Activated T-cell treated with anti-CD3 and anti-CD28 coated beads for 1 hour (primary cell): Measurements from ENCODE around the gene SPTBN5.

Experiments
- DNase-seq: peaks from one replicate; pipeline ENCODE4 v3.0.0-alpha.2; 2020; ENCODE audit warnings: low read depth

Gene SPTBN5

DNA sequence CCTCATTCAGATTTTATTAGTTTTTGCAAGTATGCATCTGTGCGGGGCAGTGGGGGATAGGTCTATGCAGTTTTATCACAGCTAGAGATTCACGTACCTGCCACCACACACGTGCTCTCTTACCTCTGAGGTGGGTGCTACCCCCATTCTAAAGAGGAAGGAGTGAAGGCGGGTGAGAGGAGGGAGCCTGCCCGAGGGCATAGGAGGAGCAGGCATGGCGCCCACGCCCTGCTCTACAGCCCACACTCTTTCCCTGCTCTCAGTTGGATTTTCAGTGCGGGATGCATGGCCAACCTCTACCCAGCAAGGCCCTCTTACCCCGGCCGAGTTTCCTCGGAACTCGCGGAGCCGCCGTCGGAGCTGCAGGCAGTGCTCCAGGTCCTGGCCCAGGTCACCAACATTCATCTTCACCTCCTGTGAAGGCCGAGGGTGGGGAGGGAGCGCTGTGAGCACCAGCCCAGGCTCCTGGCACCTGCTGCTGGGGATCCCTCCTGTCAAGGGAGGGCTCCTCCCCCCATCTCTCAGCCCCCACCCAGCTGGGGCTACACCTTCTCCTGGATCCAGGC is 28.3 kb downstream of the SPTBN5 start:
- no peak for DNase-seq

DNA sequence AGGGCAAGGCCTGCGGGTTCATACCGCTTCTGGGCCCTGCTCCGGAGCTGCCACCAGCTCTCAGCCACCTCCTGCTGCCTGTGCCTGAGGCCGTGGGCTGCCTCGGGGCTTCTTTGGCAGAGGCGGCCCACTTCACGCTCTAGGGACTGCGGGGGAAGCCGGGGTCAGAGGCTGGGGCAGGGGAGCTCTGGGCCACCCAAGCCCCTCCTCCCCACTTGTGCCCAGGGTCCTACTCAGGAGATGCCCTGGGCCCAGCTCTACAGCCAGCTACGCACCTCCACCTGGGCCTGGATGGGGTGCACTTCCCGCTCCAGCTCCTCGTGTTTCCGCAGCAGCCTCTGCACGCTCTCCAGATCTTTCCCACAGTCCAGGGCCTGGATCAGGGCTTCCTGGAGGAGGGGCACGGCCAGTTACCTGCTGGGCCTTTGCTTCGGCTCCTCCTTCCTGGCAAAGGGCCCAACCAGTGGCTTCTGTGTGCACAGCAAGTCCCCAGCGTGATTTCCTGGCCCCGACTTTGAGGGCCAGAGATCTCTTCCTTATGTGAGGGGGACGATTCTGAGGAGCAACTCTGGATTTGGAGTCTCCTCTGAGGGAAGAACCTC is 31.2 kb downstream of the SPTBN5 start:
- no peak for DNase-seq

DNA sequence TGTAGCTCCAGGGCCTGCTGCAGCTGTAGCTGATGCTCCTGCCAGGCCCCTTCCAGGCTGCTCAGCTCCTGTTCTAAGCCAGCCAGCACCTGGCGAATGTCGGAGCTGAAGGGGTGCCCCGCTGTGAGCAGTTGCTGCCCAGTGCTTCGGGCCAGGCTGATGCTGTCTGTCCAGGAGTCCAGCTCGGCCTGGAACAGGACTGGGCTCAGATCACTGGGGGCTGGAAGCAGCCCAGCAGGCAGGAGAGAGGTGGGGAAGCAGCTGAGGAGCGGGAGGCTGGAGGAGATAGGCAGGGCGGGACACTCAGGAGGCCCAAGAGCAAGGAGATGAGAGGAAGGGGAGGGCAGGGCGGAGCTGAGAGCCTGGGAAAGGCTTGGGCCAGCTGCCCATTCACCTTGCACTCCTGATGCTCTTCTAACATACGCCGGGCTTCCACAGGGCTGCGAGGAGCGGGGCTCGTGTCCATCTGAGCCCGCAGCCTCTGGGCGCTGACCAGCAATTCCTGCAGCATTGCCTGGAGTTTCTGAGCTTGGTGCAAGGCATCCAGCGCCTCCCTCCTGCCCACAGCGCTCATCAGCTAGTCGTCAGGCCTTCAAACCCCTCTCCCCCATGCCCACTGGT is 32.0 kb downstream of the SPTBN5 start:
- DNase-seq = no peak

DNA sequence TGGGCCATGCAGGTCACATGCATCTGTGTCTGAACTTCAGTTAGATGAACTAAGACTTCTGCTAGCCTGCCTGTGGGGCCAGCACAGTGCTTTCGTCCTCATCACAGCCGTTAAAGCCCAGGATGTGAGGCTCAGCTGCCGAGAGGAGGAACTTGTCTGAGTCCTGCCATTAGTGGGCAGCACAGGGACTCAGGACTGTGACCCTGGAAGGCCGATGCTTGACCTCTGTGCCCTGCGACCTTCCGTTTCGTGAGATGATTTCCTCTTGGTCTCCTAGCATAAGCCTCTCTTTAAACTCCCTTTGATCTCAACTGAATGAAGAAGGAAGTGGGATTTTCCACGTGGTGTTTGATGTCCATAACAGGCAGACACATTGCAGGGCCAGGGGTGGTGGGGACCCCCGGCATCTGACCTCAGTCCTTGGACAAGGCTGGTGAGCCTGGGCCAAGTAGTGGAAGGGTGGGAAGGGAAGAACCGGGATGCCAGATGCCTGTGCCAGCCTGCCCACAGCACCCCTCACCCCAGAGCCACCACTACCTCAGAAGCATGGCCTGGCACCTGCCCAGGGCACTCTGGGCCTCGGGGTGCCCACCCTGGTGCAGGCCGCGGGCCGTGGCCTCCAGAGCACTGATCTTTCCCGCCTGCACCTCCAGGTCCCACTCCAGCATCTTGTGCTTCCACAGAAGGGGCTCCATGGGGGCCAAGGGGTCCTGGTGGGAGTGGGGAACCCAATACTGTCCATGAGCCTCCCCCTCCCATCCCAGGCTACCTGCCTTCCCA is 33.6 kb downstream of the SPTBN5 start:
- no peak for DNase-seq

DNA sequence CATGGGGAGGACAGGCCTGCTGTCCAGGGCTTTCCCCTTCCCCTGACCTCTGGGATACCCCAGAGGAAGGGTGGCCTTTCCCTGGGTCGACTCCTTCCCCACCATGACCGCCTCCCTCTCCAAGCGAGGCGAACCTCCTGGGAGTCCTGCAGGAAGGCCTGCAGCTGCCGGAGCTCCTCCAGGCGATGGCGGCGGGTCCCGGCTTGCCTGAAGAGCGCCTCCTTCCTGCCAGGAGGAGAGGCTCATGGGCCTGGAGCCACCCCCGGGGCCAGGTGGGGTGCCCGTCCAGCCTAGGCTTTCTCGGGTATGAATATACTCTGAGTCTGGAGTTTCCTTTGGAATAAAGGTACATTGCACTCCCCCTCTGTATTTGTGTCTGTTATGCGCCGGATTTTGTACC is 35.1 kb downstream of the SPTBN5 start:
- no peak for DNase-seq

DNA sequence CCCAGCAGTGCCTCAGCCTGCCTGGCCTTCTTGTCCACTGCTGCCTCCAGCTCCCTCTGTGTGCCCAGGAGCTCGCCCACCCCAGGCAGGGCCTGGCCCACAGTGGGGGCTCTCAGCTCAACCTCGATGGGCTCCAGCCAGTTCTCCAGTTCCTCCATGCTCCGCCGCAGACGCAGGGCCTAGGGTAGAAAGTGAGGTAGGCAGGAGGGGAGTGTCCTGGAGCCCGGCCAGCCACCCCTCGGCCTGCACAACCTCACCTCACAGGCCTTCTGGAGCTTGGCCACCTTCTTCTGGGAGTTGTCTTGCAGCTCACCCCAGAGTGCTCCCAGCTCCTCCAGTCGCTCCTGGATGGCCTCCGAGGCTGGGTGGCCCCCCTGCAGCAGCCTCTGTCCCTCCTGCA is 36.5 kb downstream of the SPTBN5 start:
- DNase-seq = no peak

- DNase-seq = no peak
Observed at GRCh38 chr15:41856716-41857115, 37.1 kb downstream of the SPTBN5 start.

DNA sequence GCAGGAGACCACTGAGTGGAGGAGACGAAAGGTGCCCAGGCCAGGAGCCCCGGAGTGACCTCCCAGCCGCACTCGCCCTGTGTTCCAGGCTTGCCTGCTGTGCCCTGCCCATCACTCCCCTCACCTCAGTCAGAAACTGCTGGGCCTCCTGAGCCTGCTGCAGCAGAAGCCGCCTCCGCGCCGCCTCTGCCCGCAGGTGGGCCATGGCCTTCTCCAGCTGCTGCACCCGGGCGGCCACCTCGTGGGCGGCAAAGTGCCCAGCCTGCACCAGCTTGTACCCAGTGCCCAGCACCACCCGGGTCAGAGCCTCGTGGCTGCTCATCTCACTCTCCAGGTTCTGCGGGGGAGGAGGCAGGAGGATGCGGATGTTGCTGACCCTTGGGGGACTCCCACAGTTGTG is 37.6 kb downstream of the SPTBN5 start:
- no peak for DNase-seq

DNA sequence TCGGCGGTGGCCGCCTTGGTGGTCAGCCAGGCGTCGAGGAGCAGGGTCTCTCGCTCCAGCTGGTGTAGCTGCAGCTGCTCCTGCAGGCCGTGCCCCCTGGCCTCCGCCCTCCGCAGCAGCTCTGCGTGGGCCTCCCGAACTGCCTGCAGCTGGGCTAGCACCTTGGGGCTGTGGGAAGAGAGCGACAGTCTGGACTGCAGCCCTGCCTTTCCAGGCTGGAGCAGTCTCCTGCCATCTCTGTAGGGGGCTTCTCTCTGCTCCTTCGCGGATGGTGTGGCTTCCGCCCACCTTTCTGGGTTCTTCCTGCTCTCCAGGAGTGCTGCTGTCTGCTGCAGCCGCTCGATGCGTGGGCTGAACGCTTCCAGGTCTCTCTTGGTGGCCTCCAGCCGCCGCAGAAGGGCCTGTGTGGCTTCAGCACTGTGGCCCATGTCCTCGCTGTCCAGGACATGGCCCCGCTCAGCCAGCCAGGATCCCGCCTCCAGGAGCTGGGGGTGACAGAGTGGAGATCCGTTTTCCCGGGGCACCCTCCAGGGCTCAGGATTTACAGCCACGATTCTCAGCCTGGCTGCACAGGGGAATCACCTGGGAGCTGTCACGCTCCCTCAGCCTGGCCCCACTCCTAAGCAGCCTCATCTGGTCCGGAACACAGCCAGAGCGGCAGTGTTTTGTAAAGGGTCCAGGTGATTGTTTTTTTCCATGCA is 38.4 kb downstream of the SPTBN5 start:
- DNase-seq = no peak

GRCh38 chr15:41854443-41854842 is 39.4 kb downstream of the SPTBN5 start:
- no peak for DNase-seq

DNA sequence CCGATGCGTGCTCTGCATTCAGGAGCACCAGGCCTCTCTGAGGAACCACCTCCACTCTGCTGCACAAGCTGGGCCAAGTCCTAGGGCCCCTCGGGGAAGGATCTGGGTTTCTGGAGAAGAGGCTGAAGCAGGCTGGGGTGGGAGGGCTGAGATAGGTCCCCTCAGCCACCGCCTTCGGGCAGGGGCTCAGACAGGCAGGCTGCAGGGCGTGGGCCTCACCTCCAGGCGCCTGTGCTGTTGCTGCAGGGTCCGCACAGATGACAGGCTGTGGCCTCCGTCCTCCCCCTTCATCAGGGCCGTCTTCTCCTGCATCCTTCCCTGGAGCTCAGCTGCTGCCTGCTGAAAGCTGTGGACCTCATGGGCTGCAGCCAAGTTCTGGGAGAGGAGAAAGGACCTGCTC is 40.0 kb downstream of the SPTBN5 start:
- DNase-seq = no peak

DNA sequence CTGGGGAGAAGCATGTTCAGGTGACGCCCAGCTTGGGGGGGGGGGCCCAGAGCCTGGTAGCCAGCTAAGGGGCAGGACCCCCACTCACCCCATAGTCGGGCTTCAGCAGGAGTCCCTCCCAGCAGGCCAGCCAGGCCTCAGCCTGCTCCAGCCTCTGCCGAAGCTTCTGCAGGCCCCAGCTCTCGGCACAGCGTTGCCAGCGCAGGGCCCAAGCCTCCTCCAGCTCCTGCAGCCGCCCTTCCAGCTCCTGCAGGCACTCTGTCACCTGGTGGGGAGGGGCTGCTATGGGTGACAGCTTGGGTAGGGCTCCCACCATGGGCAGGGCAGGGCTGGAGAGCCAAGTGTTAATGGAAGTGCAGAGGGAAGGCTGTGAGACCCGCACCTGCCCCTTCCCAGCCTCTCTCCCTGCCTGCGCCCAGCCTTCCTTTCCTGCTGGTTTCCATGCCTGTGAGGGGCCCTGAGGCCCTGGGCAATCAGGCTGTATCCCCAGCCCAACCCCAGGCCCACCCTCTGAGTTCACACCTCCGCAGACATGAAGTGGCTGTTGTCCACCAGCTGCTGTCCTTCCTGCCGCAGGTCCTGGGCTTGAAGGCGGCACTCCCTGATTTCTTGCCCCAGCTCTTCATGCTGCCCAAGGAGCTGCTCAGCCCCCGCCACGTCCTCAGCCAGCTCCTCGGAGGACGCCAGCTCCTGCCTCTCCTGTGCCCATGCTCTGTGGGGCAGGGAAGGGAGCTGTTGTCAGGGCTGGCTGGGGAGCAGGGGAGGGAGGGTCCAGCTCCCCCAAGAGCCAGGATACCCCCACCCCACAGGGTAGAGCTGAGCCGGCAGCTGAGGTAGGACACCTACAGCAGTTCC is 40.9 kb downstream of the SPTBN5 start:
- no peak for DNase-seq

GRCh38 chr15:41851755-41852370 is 42.0 kb downstream of the SPTBN5 start:
- DNase-seq = no peak

DNA sequence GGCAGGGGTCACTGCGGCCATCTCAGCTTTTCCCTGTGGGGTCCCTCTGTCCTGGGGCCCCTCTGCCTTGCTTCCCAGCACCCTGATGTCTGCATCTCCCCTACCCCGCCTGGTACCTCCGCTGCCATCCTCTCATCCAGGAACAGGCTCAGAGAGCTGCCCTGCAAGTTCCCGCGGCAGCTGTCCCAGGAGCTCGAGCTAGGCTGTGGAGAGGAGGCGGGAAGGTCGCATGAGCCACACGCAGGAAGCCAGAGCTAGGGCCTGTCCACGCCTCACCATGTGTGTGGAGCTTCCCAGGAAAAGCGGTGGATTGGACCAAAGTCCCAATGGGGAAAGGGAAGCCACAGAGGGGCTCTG is 42.7 kb downstream of the SPTBN5 start:
- DNase-seq = no peak

- DNase-seq = no peak
Observed at GRCh38 chr15:41850482-41851166, 43.2 kb downstream of the SPTBN5 start.

DNA sequence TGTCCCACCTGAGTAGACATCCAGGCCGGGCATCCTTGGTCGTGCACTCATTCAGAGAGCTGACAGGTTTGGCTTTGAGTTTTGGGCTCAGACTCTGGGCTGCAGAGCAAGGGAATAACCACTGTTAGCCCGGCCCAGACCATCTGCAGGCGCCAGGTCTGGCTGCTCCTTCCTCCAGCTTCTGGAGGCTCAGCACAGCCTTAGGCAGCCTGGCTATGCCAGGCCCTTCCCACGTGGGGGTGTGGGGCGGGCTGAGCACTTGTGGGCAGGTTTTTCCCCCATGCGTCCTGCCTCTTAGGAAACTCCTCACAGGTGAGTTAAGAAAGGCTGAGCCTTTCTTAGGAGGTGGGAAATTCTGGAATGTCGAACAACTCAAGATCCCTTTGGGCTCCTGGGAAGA is 44.0 kb downstream of the SPTBN5 start:
- no peak for DNase-seq

GRCh38 chr15:41849204-41849603 is 44.6 kb downstream of the SPTBN5 start:
- no peak for DNase-seq

GRCh38 chr15:41848631-41849030 is 45.2 kb downstream of the SPTBN5 start:
- DNase-seq = no peak

DNA sequence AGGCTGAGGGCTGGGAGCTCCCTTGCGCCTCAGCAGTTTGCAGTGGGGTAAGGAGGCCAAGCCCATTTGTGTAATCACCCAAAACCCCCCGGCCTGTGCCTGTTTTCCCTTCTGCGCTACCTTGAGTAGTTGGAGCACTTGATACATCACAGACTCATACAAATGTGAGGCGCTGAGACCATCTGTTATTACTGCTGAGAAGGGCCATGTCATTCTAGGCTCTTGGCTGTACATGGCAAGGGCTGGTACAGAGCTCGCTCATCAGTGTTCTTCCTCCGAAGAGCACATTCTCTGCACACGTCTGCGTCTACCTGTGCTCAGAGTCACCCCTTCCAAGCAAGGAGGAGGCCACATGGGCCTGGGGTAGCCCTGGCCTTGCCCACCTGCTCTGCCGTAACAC is 45.9 kb downstream of the SPTBN5 start:
- DNase-seq = no peak

DNA sequence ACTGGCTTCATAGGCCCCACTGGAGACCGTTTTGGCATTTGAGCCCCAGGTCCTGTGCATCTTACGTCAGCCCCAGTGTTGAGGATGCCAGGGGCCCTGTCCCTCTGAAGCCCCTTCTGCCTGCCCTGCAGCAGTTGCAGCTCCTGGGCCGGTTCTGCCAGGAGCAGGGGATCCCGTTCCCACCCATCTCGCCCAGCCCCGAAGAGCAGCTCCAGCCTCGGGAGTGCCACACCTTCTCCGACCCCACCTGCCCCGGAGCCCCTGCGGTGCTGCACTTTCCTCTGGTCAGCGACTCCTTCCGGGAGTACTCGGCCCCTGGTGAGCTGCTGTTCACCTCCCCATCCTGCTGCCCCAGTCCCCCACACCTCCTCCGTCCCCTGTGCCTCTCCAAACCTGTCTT is 46.6 kb downstream of the SPTBN5 start:
- no peak for DNase-seq

DNA sequence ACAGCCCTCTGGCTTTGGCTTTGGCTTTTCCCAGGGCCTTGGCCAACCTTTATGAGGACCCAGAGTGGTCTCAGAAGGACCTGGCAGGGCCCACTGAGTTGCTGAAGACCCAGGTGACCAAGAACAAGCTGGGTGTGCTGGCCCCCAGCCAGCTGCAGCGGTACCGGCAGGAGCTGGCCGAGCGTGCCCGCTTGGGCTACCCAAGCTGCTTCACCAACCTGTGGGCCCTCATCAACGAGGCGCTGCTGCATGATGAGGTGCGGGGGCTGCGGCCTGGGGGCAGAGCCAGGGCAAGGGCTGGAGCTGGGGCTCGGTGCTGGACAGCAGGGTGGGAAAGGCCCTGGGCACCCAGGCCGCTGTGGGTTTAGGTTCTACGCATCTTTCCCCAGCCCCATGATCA is 49.0 kb downstream of the SPTBN5 start:
- DNase-seq = no peak
